ENCODE data around the gene TTC17.
"Not testable (repeated sequence)": the region's sequence is repeated elsewhere in the genome, so short reads cannot be mapped to it uniquely, and the experiment has no call there.

TTC17 gene

DNA sequence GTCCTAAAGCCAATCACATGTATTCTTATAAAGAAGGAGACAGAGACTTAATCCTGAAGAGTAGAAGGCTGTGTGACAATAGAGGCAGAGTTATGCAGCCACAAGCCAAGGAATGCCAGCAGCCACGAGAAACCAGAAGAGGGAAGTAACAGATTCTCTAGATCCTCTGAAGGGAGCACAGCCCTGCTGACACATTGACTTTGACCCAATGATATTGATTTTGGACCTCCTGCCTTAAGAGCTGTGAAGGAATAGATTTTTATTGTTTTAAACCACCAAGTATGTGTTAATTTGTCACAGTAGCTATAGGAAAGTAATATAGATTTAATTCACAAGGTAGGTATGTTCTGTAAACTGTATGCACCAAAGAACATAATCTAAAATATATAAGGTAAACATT lies 103.6 kb downstream of the TTC17 start:
- H4K91ac ChIP-seq (ENCODE audit: low read depth, low read length, poor library complexity) = no peak overlapping the region
- no peak overlapping the region for H3K9ac ChIP-seq (ENCODE audit: low read depth, low read length, poor library complexity)
- H2BK15ac ChIP-seq (ENCODE audit: low read length) = no peak overlapping the region
- H4K8ac ChIP-seq (ENCODE audit: low read depth, low read length) = no peak overlapping the region
- no peak overlapping the region for H3K14ac ChIP-seq (ENCODE audit: low read length)
- H3K9me3 ChIP-seq (replicated peaks in 1 of 2; ENCODE audit: control insufficient read depth in 2 of 2, insufficient read depth in 1 of 2, low read depth in 1 of 2, low read length in 2 of 2) = peaks cover 13 to 49% of the 10 kb centered on the region in 2 donors
- no peak overlapping the region for H3K4ac ChIP-seq (ENCODE audit: low read length)
- no peak overlapping the region for H2BK12ac ChIP-seq (ENCODE audit: low read length)
- no peak overlapping the region for H3K4me3 ChIP-seq (ENCODE audit: low read length in 2 of 2)
- no peak overlapping the region for H3K18ac ChIP-seq (ENCODE audit: low read length)
- WGBS, 2 donors (ENCODE audit: extremely low coverage in 2 of 2, insufficient read length in 2 of 2, insufficient replicate concordance in 1 of 2) = no CpG with 5 or more reads among the region's 1 CpG
- H3K4me1 ChIP-seq (ENCODE audit: control insufficient read depth in 2 of 2, insufficient read depth in 1 of 2, low read depth in 1 of 2, low read length in 2 of 2) = no peaks in the 10 kb centered on the region
- no peak overlapping the region for H3K23ac ChIP-seq (ENCODE audit: low read depth, low read length, poor library complexity)
- H2AK5ac ChIP-seq (ENCODE audit: low read depth, low read length) = no peak overlapping the region
- no peak overlapping the region for H3K4me2 ChIP-seq (ENCODE audit: insufficient read depth, low read length, poor library complexity, severe bottlenecking)
- H2AFZ ChIP-seq (ENCODE audit: low read length) = no peak overlapping the region
- H3K36me3 ChIP-seq (replicated peaks in 1 of 2; ENCODE audit: control insufficient read depth in 2 of 2, insufficient read depth in 2 of 2, low read length in 2 of 2) = peaks cover 27 to 97% of the 10 kb centered on the region in 2 donors
- H3K27me3 ChIP-seq (ENCODE audit: control insufficient read depth in 3 of 3, insufficient read depth in 3 of 3, low read depth in 1 of 3, low read length in 3 of 3) = no peaks in the 10 kb centered on the region
- H2BK120ac ChIP-seq (ENCODE audit: low read depth, low read length) = no peak overlapping the region
- no peak overlapping the region for H2BK5ac ChIP-seq (ENCODE audit: low read length)
- H3K27ac ChIP-seq (replicated peaks; ENCODE audit: low read length) = no peak overlapping the region
- H3K79me1 ChIP-seq (ENCODE audit: low read depth, low read length) = no peaks in the 10 kb centered on the region
- DNase-seq (ENCODE audit: low spot score) = no peak

DNA sequence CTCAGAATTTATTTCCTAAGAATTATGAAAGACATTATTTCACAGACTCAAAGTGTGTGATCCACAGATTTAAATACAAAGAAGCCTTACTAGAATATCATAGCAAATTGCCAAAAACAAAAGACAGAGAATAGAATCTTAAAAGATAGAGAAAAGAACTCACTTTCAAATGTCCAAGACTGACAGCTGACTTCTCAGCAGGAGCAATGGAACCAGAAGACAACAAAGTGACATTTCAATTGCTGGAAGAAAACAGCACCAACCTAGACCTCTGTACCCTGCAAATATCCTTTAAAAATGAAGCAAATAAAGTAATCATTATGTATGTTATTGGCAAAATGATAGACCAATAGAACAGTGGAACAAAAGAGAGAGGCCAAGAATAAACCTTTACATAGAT lies 109.2 kb downstream of the TTC17 start:
- no peak overlapping the region for H3K4me3 ChIP-seq (ENCODE audit: low read length in 2 of 2)

GRCh38 chr11:43477491-43477890 lies 118.8 kb downstream of the TTC17 start:
- not testable (repeated sequence) for H3K9ac ChIP-seq (ENCODE audit: low read depth, low read length, poor library complexity); H3K4me3 ChIP-seq (ENCODE audit: low read length in 2 of 2); H2AK5ac ChIP-seq (ENCODE audit: low read depth, low read length); H3K4me2 ChIP-seq (ENCODE audit: insufficient read depth, low read length, poor library complexity, severe bottlenecking); H3K27ac ChIP-seq (replicated peaks; ENCODE audit: low read length); H3K4ac ChIP-seq (ENCODE audit: low read length); H2BK15ac ChIP-seq (ENCODE audit: low read length); H2BK5ac ChIP-seq (ENCODE audit: low read length); H2BK120ac ChIP-seq (ENCODE audit: low read depth, low read length); H3K14ac ChIP-seq (ENCODE audit: low read length); H3K79me1 ChIP-seq (ENCODE audit: low read depth, low read length); H4K91ac ChIP-seq (ENCODE audit: low read depth, low read length, poor library complexity); H4K8ac ChIP-seq (ENCODE audit: low read depth, low read length); H3K18ac ChIP-seq (ENCODE audit: low read length); H2AFZ ChIP-seq (ENCODE audit: low read length); H3K23ac ChIP-seq (ENCODE audit: low read depth, low read length, poor library complexity); H3K4me1 ChIP-seq (ENCODE audit: control insufficient read depth in 2 of 2, insufficient read depth in 1 of 2, low read depth in 1 of 2, low read length in 2 of 2); H2BK12ac ChIP-seq (ENCODE audit: low read length); H3K27me3 ChIP-seq (ENCODE audit: control insufficient read depth in 3 of 3, insufficient read depth in 3 of 3, low read depth in 1 of 3, low read length in 3 of 3); DNase-seq (ENCODE audit: low spot score)
- peaks cover 7 to 17% of the 10 kb centered on the region in 2 donors for H3K9me3 ChIP-seq (replicated peaks in 1 of 2; ENCODE audit: control insufficient read depth in 2 of 2, insufficient read depth in 1 of 2, low read depth in 1 of 2, low read length in 2 of 2)
- WGBS, 2 donors (ENCODE audit: extremely low coverage in 2 of 2, insufficient read length in 2 of 2, insufficient replicate concordance in 1 of 2) = no CpG with 5 or more reads among the region's 5 CpGs
- H3K36me3 ChIP-seq (replicated peaks in 1 of 2; ENCODE audit: control insufficient read depth in 2 of 2, insufficient read depth in 2 of 2, low read length in 2 of 2) = peaks cover 2 to 57% of the 10 kb centered on the region in 2 donors

More for the DNA sequence above, 109.2 kb downstream of the TTC17 start:
- H3K79me1 ChIP-seq (ENCODE audit: low read depth, low read length) = no peaks in the 10 kb centered on the region
- no peak overlapping the region for H3K4me2 ChIP-seq (ENCODE audit: insufficient read depth, low read length, poor library complexity, severe bottlenecking)
- H3K36me3 ChIP-seq (replicated peaks in 1 of 2; ENCODE audit: control insufficient read depth in 2 of 2, insufficient read depth in 2 of 2, low read length in 2 of 2) = peaks cover 17 to 97% of the 10 kb centered on the region in 2 donors
- H2BK12ac ChIP-seq (ENCODE audit: low read length) = no peak overlapping the region
- no peak overlapping the region for H3K14ac ChIP-seq (ENCODE audit: low read length)
- no peak overlapping the region for H4K8ac ChIP-seq (ENCODE audit: low read depth, low read length)
- no peak overlapping the region for H2BK15ac ChIP-seq (ENCODE audit: low read length)
- H2AFZ ChIP-seq (ENCODE audit: low read length) = no peak overlapping the region
- no peaks in the 10 kb centered on the region for H3K4me1 ChIP-seq (ENCODE audit: control insufficient read depth in 2 of 2, insufficient read depth in 1 of 2, low read depth in 1 of 2, low read length in 2 of 2)
- no peak overlapping the region for H2BK120ac ChIP-seq (ENCODE audit: low read depth, low read length)
- no peak overlapping the region for H3K18ac ChIP-seq (ENCODE audit: low read length)
- H4K91ac ChIP-seq (ENCODE audit: low read depth, low read length, poor library complexity) = no peak overlapping the region
- no peak overlapping the region for H3K9ac ChIP-seq (ENCODE audit: low read depth, low read length, poor library complexity)
- H3K27ac ChIP-seq (replicated peaks; ENCODE audit: low read length) = no peak overlapping the region
- H2AK5ac ChIP-seq (ENCODE audit: low read depth, low read length) = no peak overlapping the region
- no peak overlapping the region for H2BK5ac ChIP-seq (ENCODE audit: low read length)
- H3K4ac ChIP-seq (ENCODE audit: low read length) = no peak overlapping the region
- H3K27me3 ChIP-seq (ENCODE audit: control insufficient read depth in 3 of 3, insufficient read depth in 3 of 3, low read depth in 1 of 3, low read length in 3 of 3) = no peaks in the 10 kb centered on the region
- peaks cover 16 to 62% of the 10 kb centered on the region in 2 donors for H3K9me3 ChIP-seq (replicated peaks in 1 of 2; ENCODE audit: control insufficient read depth in 2 of 2, insufficient read depth in 1 of 2, low read depth in 1 of 2, low read length in 2 of 2)
- no peak overlapping the region for H3K23ac ChIP-seq (ENCODE audit: low read depth, low read length, poor library complexity)
- no peak for DNase-seq (ENCODE audit: low spot score)

DNA sequence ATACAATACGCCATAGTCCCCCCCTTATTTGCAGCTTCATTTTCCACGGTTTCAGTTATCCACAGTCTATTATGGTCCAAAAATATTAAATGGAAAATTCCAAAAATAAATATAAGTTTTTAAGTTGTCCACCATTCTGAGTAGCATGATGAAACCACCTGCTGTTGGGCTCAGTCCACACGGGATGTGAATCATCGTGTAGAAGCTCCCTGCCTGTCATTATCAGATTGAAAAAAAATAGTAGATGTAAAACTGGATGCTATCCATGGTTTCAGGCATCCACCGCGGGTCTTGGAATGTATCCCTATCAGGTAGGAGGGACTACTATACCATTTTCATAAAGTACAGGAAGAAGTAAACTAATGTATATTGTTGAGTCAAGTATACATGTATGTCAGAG lies 127.4 kb downstream of the TTC17 start:
- no peak overlapping the region for H2BK5ac ChIP-seq (ENCODE audit: low read length)
- peaks cover 6 to 79% of the 10 kb centered on the region in 2 donors for H3K36me3 ChIP-seq (replicated peaks in 1 of 2; ENCODE audit: control insufficient read depth in 2 of 2, insufficient read depth in 2 of 2, low read length in 2 of 2)
- no peak overlapping the region for H3K9ac ChIP-seq (ENCODE audit: low read depth, low read length, poor library complexity)
- no peak overlapping the region for H3K4me3 ChIP-seq (ENCODE audit: low read length in 2 of 2)
- H2AK5ac ChIP-seq (ENCODE audit: low read depth, low read length) = no peak overlapping the region
- H3K27ac ChIP-seq (replicated peaks; ENCODE audit: low read length) = no peak overlapping the region
- no CpG with 5 or more reads among the region's 6 CpGs for WGBS, 2 donors (ENCODE audit: extremely low coverage in 2 of 2, insufficient read length in 2 of 2, insufficient replicate concordance in 1 of 2)
- no peak overlapping the region for H4K8ac ChIP-seq (ENCODE audit: low read depth, low read length)
- no peak overlapping the region for H2AFZ ChIP-seq (ENCODE audit: low read length)
- H2BK15ac ChIP-seq (ENCODE audit: low read length) = no peak overlapping the region
- no peak overlapping the region for H3K23ac ChIP-seq (ENCODE audit: low read depth, low read length, poor library complexity)
- H4K91ac ChIP-seq (ENCODE audit: low read depth, low read length, poor library complexity) = no peak overlapping the region
- no peaks in the 10 kb centered on the region for H3K4me1 ChIP-seq (ENCODE audit: control insufficient read depth in 2 of 2, insufficient read depth in 1 of 2, low read depth in 1 of 2, low read length in 2 of 2)
- no peak for DNase-seq (ENCODE audit: low spot score)
- peaks cover 3% of the 10 kb centered on the region for H3K79me1 ChIP-seq (ENCODE audit: low read depth, low read length)
- no peak overlapping the region for H2BK120ac ChIP-seq (ENCODE audit: low read depth, low read length)
- no peak overlapping the region for H3K18ac ChIP-seq (ENCODE audit: low read length)
- no peaks in the 10 kb centered on the region for H3K27me3 ChIP-seq (ENCODE audit: control insufficient read depth in 3 of 3, insufficient read depth in 3 of 3, low read depth in 1 of 3, low read length in 3 of 3)
- H3K4ac ChIP-seq (ENCODE audit: low read length) = no peak overlapping the region
- H3K4me2 ChIP-seq (ENCODE audit: insufficient read depth, low read length, poor library complexity, severe bottlenecking) = no peak overlapping the region
- peaks cover 2 to 16% of the 10 kb centered on the region in 2 donors for H3K9me3 ChIP-seq (replicated peaks in 1 of 2; ENCODE audit: control insufficient read depth in 2 of 2, insufficient read depth in 1 of 2, low read depth in 1 of 2, low read length in 2 of 2)
- H2BK12ac ChIP-seq (ENCODE audit: low read length) = no peak overlapping the region
- H3K14ac ChIP-seq (ENCODE audit: low read length) = no peak overlapping the region

Measured in neuronal stem cell (in vitro differentiated cells).